SK-N-SH (cell line): ENCODE measurements around the gene AGFG1. TPM values are rescaled to one million over a fixed set of nuclear protein-coding genes. Genes with fewer than 3 reads are reported as not detected.

Source experiments
- CTCF ChIA-PET: fragments of 300-600, 350-600 bp; formaldehyde crosslinking; extraction: SDS; loops from one replicate; lab custom pipeline; 2021; lab: Yijun Ruan, JAX
- POLR2A ChIA-PET: fragments of 350-600 bp; sonication (Branson Sonifier 250); formaldehyde crosslinking; extraction: SDS; loops from one replicate; lab custom pipeline; 2020; ENCODE audit warnings: antibody characterized with exemption, inconsistent platforms; lab: Yijun Ruan, JAX
- DNase-seq: peaks from one replicate; pipeline ENCODE4 v3.0.0; 2012
- H2AFZ ChIP-seq: fragments of 200-600 bp; sonication (generic); 2 replicates; pipeline ENCODE4 v1.8.1; 2016; ENCODE audit warnings: antibody characterized with exemption, mild to moderate bottlenecking, low read depth
- H3F3A ChIP-seq: fragments of 200-600 bp; sonication (generic); replicated peaks from 2 replicates; pipeline ENCODE3; 2016; ENCODE audit warnings: antibody characterized with exemption, mild to moderate bottlenecking; ENCODE audit not compliant: insufficient read depth
- H3K27ac ChIP-seq, 2 experiments: fragments of 200-500 bp in 1 of 2; fragments of 200-600 bp in 1 of 2; sonication (Bioruptor generic) in 1 of 2; sonication (generic), shearing (Covaris generic) in 1 of 2; 2 replicates each; pipeline versions ENCODE4 v1.5.1 to v1.6.1; 2014 to 2016; ENCODE audit warnings: low read depth in 2 of 2, inconsistent platforms in 1 of 2, low read length in 1 of 2, mild to moderate bottlenecking in 1 of 2, mixed read lengths in 1 of 2
- H3K27me3 ChIP-seq: fragments of 200-600 bp; sonication (generic), shearing (Covaris generic); 2 replicates; pipeline ENCODE4 v1.6.1; 2016; ENCODE audit warnings: mixed run types; ENCODE audit not compliant: insufficient read depth
- H3K36me3 ChIP-seq, 2 experiments: fragments of 200-500 bp in 1 of 2; fragments of 200-600 bp in 1 of 2; sonication (Bioruptor generic) in 1 of 2; sonication (generic) in 1 of 2; replicated peaks in 1 of 2; 2 replicates each; pipeline versions ENCODE3 to v1.5.1; 2014 to 2016; ENCODE audit warnings: low read length in 1 of 2, mild to moderate bottlenecking in 1 of 2; ENCODE audit not compliant: insufficient read depth in 2 of 2, control insufficient read depth in 1 of 2
- H3K4me1 ChIP-seq, 2 experiments: fragments of 200-500 bp in 1 of 2; fragments of 200-600 bp in 1 of 2; sonication (Bioruptor generic) in 1 of 2; sonication (generic), shearing (Covaris generic) in 1 of 2; 2 replicates each; pipeline versions ENCODE4 v1.5.1 to v1.6.1; 2014 to 2016; ENCODE audit warnings: low read depth in 1 of 2, low read length in 1 of 2, mixed run types in 1 of 2; ENCODE audit not compliant: insufficient read depth in 2 of 2, control insufficient read depth in 1 of 2
- H3K4me2 ChIP-seq: fragments of 200-600 bp; sonication (generic), shearing (Covaris generic); 2 replicates; pipeline ENCODE4 v1.6.1; 2017; ENCODE audit warnings: mixed run types
- H3K4me3 ChIP-seq, 2 experiments: fragments of 200-500 bp in 1 of 2; fragments of 200-600 bp in 1 of 2; sonication (Bioruptor generic) in 1 of 2; sonication (generic), shearing (Covaris generic) in 1 of 2; 2 replicates each; pipeline versions ENCODE4 v1.5.1 to v1.8.1; 2014 to 2016; ENCODE audit warnings: low read depth in 2 of 2, inconsistent platforms in 1 of 2, low read length in 1 of 2, mild to moderate bottlenecking in 1 of 2, mixed read lengths in 1 of 2, moderate library complexity in 1 of 2
- H3K79me2 ChIP-seq: fragments of 200-600 bp; sonication (generic); 2 replicates; pipeline ENCODE4 v1.8.1; 2017; ENCODE audit warnings: mild to moderate bottlenecking; ENCODE audit not compliant: insufficient read depth
- H3K9ac ChIP-seq: fragments of 200-600 bp; sonication (generic); 2 replicates; pipeline ENCODE4 v1.6.1; 2017; ENCODE audit warnings: mixed run types
- H3K9me2 ChIP-seq: fragments of 200-600 bp; sonication (generic); 2 replicates; pipeline ENCODE4 v1.6.1; 2017; ENCODE audit warnings: mixed run types
- H3K9me3 ChIP-seq: fragments of 200-600 bp; sonication (generic); 2 replicates; pipeline ENCODE4 v1.6.1; 2017; ENCODE audit warnings: mixed run types, mild to moderate bottlenecking, moderate library complexity
- H4K20me1 ChIP-seq: fragments of 200-600 bp; sonication (generic); 2 replicates; pipeline ENCODE4 v1.6.1; 2017; ENCODE audit warnings: mild to moderate bottlenecking, mixed run types; ENCODE audit not compliant: insufficient read depth
- CHD2 ChIP-seq: fragments of 150-350 bp; IDR thresholded peaks from 2 replicates; pipeline ENCODE4 v1.6.1; 2018; ENCODE audit warnings: low read length; ENCODE audit not compliant: partially characterized antibody
- ELF1 ChIP-seq: IDR thresholded peaks from 2 replicates; pipeline ENCODE4 v1.4.0; 2012
- GABPA ChIP-seq: IDR thresholded peaks from 2 replicates; pipeline ENCODE4 v1.4.0; 2012; ENCODE audit warnings: low read depth, mild to moderate bottlenecking
- JUND ChIP-seq: IDR thresholded peaks from 2 replicates; pipeline ENCODE4 v1.4.0; 2012
- MXI1 ChIP-seq: IDR thresholded peaks from 2 replicates; pipeline ENCODE4 v1.6.1; 2012; ENCODE audit warnings: mild to moderate bottlenecking, low read depth, low read length, improper control_type of control experiment
- NRF1 ChIP-seq: IDR thresholded peaks from 2 replicates; pipeline ENCODE4 v1.6.1; 2012; ENCODE audit warnings: low read depth, mild to moderate bottlenecking, low read length
- POLR2AphosphoS5 ChIP-seq: IDR thresholded peaks from 2 replicates; pipeline ENCODE4 v1.6.1; 2012; ENCODE audit warnings: low read depth, low read length
- RAD21 ChIP-seq: IDR thresholded peaks from 2 replicates; pipeline ENCODE4 v1.6.1; 2012; ENCODE audit warnings: mild to moderate bottlenecking, low read length
- RFX5 ChIP-seq: IDR thresholded peaks from 2 replicates; pipeline ENCODE4 v1.6.1; 2012; ENCODE audit warnings: mild to moderate bottlenecking, improper control_type of control experiment, low read length
- RXRA ChIP-seq: IDR thresholded peaks from 2 replicates; pipeline ENCODE4 v1.4.0; 2012; ENCODE audit warnings: low read depth, mild to moderate bottlenecking, borderline replicate concordance
- SMC3 ChIP-seq: IDR thresholded peaks from 2 replicates; pipeline ENCODE4 v1.6.1; 2012; ENCODE audit warnings: low read depth, low read length, improper control_type of control experiment
- TEAD4 ChIP-seq: IDR thresholded peaks from 2 replicates; pipeline ENCODE4 v1.4.0; 2012; ENCODE audit warnings: mild to moderate bottlenecking, borderline replicate concordance; ENCODE audit not compliant: insufficient read depth
- ZBTB33 ChIP-seq: IDR thresholded peaks from 2 replicates; pipeline ENCODE4 v1.4.0; 2012; ENCODE audit warnings: low read depth, borderline replicate concordance
- WGBS: methylation state at CpG from one replicate; pipeline ENCODE4 v1.1.6; 2017; ENCODE audit warnings: low lambda C conversion rate; 5-methylcytosine and 5-hydroxymethylcytosine counted together
- polyA plus RNA-seq, 3 experiments: library from polyadenylated mRNA; depleted of rRNA; stranded (reverse); fragments of >200 nt; gene quantifications; 2 replicates each; pipeline ENCODE4 v1.2.3, GENCODE V29; 2012
- TF ChIP-seq, protein P1 (sequence below): fragments of 200-600 bp; sonication (generic); IDR thresholded peaks from 2 replicates; pipeline ENCODE4 v1.6.1; 2017; ENCODE audit warnings: antibody characterized with exemption, mild to moderate bottlenecking, moderate library complexity
- TF ChIP-seq, protein P2 (sequence below): fragments of 150-350 bp; IDR thresholded peaks from 2 replicates; pipeline ENCODE4 v1.6.1; 2017; ENCODE audit warnings: antibody characterized with exemption, low read length, low read depth, borderline replicate concordance

Gene AGFG1
- polyA plus RNA-seq, 1 of the 3 experiments (the other 2 are of a cell fraction), result 42.3 TPM

GRCh38 chr2:227428731-227429285, 43.1 kb upstream of the AGFG1 start:
- CTCF ChIA-PET, result interaction anchor here (1.1 to 1.3 kb wide), 2 partner anchors 10 to 42 kb away, joined by 3 to 4 read pairs; no protein-coding TSS in a partner anchor
- no peak for DNase-seq
- Histone ChIP-seq H3K4me2 (no peak overlapping the region), H3K9me3 (peaks cover 8% of the 10 kb centered on the region; the same call in 1 of the 2 replicates), H3K27ac (no peak overlapping the region), H4K20me1 (no peaks in the 10 kb centered on the region), H3K79me2 (no peaks in the 10 kb centered on the region), H3K4me1 (no peaks in the 10 kb centered on the region), H3K9ac (no peak overlapping the region), H3K27me3 (no peaks in the 10 kb centered on the region), H3K4me3 (no peak overlapping the region), H3F3A (no peaks in the 10 kb centered on the region), H3K9me2 (no peaks in the 10 kb centered on the region), H2AFZ (no peak overlapping the region), H3K36me3 (no peaks in the 10 kb centered on the region)
- POLR2A ChIA-PET, result no interaction called here
- TF ChIP-seq RFX5 (no peak), JUND (no peak), SMC3 (no peak), GABPA (no peak), ELF1 (no peak), POLR2AphosphoS5 (no peak), RXRA (no peak), TEAD4 (no peak), MXI1 (no peak), CHD2 (no peak), RAD21 (no peak), NRF1 (no peak), ZBTB33 (no peak)
- TF ChIP-seq, protein P1, sequence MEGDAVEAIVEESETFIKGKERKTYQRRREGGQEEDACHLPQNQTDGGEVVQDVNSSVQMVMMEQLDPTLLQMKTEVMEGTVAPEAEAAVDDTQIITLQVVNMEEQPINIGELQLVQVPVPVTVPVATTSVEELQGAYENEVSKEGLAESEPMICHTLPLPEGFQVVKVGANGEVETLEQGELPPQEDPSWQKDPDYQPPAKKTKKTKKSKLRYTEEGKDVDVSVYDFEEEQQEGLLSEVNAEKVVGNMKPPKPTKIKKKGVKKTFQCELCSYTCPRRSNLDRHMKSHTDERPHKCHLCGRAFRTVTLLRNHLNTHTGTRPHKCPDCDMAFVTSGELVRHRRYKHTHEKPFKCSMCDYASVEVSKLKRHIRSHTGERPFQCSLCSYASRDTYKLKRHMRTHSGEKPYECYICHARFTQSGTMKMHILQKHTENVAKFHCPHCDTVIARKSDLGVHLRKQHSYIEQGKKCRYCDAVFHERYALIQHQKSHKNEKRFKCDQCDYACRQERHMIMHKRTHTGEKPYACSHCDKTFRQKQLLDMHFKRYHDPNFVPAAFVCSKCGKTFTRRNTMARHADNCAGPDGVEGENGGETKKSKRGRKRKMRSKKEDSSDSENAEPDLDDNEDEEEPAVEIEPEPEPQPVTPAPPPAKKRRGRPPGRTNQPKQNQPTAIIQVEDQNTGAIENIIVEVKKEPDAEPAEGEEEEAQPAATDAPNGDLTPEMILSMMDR, result no peak
- TF ChIP-seq, protein P2, sequence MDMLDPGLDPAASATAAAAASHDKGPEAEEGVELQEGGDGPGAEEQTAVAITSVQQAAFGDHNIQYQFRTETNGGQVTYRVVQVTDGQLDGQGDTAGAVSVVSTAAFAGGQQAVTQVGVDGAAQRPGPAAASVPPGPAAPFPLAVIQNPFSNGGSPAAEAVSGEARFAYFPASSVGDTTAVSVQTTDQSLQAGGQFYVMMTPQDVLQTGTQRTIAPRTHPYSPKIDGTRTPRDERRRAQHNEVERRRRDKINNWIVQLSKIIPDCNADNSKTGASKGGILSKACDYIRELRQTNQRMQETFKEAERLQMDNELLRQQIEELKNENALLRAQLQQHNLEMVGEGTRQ, result no peak
- WGBS, result 87% methylated on average over 8 of the region's 8 CpGs
